GM12878 (cell line): ENCODE measurements around the gene OR2S2. TPM values are rescaled to one million over a fixed set of nuclear protein-coding genes. Genes with fewer than 3 reads are reported as not detected.

ENCODE experiments used
- ATAC-seq: fragments of 200-7000 bp; cut with Tn5 transposase; 3 replicates; pipeline ENCODE4 v1.9.1; 2020; ENCODE audit warnings: mild to moderate bottlenecking, moderate library complexity
- BruUV-seq: library from RNA; stranded (reverse); fragments of 400-500 nt; replicated peaks from 2 replicates; lab custom pipeline; 2021; lab: Mats Ljungman, UMichigan
- CTCF ChIA-PET: fragments of 300-600 bp; sonication (Branson Sonifier 250); formaldehyde crosslinking; extraction: SDS; loops from one replicate; lab custom pipeline; 2021; ENCODE audit warnings: inconsistent platforms; lab: Yijun Ruan, JAX
- POLR2A ChIA-PET: fragments of 350-600 bp; formaldehyde crosslinking; extraction: SDS; loops from one replicate; lab custom pipeline; 2021; ENCODE audit warnings: inconsistent platforms; lab: Charles Lee
- RAD21 ChIA-PET: fragments of 300-600 bp; sonication (Branson Sonifier 250); formaldehyde crosslinking; loops from one replicate; lab custom pipeline; 2023; ENCODE audit warnings: antibody characterized with exemption; ENCODE audit not compliant: unreplicated experiment; lab: Charles Lee
- SMC1A ChIA-PET: fragments of 300-600 bp; sonication (Branson Sonifier 250); formaldehyde crosslinking; loops from one replicate; lab custom pipeline; 2023; ENCODE audit not compliant: unreplicated experiment, uncharacterized antibody; lab: Charles Lee
- DNase-seq: peaks from one replicate; pipeline ENCODE4 v3.0.0-alpha.2; 2011; ENCODE audit warnings: low read depth, low spot score
- FAIRE-seq: peaks from 3 replicates; lab custom pipeline; 2011; peaks lifted over from hg19 to GRCh38; lab: Jason Lieb, UNC
- H2AFZ ChIP-seq: 2 replicates; pipeline ENCODE4 v1.6.0; 2011; ENCODE audit warnings: low read depth, low read length, control low read depth; ENCODE audit not compliant: control insufficient read depth
- H3K27ac ChIP-seq: 2 replicates; pipeline ENCODE4 v1.5.1; 2011; ENCODE audit warnings: control low read depth; ENCODE audit not compliant: control insufficient read depth, insufficient read depth
- H3K27me3 ChIP-seq, 2 experiments: replicated peaks in 1 of 2; 2 replicates each; pipeline versions ENCODE4 v1.6.0 to v1.6.1; 2011; ENCODE audit warnings: low read length in 1 of 2; ENCODE audit not compliant: control insufficient read depth in 2 of 2, insufficient read depth in 2 of 2
- H3K36me3 ChIP-seq, 2 experiments: 2 replicates each; pipeline ENCODE4 v1.5.1; 2011; ENCODE audit warnings: low read length in 1 of 2; ENCODE audit not compliant: control insufficient read depth in 2 of 2, insufficient read depth in 2 of 2
- H3K4me1 ChIP-seq: 2 replicates; pipeline ENCODE4 v1.6.1; 2011; ENCODE audit warnings: mild to moderate bottlenecking, low read length, moderate library complexity, mixed read lengths; ENCODE audit not compliant: control insufficient read depth, insufficient read depth
- H3K4me2 ChIP-seq: 2 replicates; pipeline ENCODE4 v1.6.0; 2011; ENCODE audit warnings: control low read depth; ENCODE audit not compliant: control insufficient read depth, insufficient read depth
- H3K4me3 ChIP-seq: fragments of 200-600 bp; sonication (generic); 2 replicates; pipeline ENCODE4 v1.5.1; 2016
- H3K79me2 ChIP-seq: 2 replicates; pipeline ENCODE4 v1.6.0; 2011; ENCODE audit warnings: low read length; ENCODE audit not compliant: control insufficient read depth, insufficient read depth
- H3K9ac ChIP-seq: 2 replicates; pipeline ENCODE4 v1.8.0; 2011; ENCODE audit warnings: low read length, control low read depth, mixed read lengths; ENCODE audit not compliant: control insufficient read depth, insufficient read depth
- H3K9me3 ChIP-seq: replicated peaks from 3 replicates; pipeline ENCODE4 v1.5.1; 2011; ENCODE audit warnings: mild to moderate bottlenecking, low read length; ENCODE audit not compliant: control insufficient read depth, insufficient read depth
- H4K20me1 ChIP-seq: 2 replicates; pipeline ENCODE4 v1.6.0; 2011; ENCODE audit not compliant: control insufficient read depth, insufficient read depth
- SMC3 ChIP-seq: IDR thresholded peaks from 2 replicates; pipeline ENCODE4 v1.6.1; 2011; ENCODE audit warnings: low read length, improper control_type of control experiment, borderline replicate concordance
- YY1 ChIP-seq: IDR thresholded peaks from 2 replicates; pipeline ENCODE4 v1.6.1; 2011; ENCODE audit warnings: low read depth, mild to moderate bottlenecking, low read length
- ZZZ3 ChIP-seq: IDR thresholded peaks from 2 replicates; pipeline ENCODE4 v1.6.1; 2011; ENCODE audit warnings: low read depth; ENCODE audit not compliant: control insufficient read depth, insufficient read length
- WGBS: methylation state at CpG from one replicate; pipeline ENCODE4 v1.1.6; 2016; ENCODE audit warnings: low lambda C conversion rate; ENCODE audit not compliant: insufficient replicate concordance, insufficient coverage; ENCODE audit errors: missing lambda C conversion rate; 5-methylcytosine and 5-hydroxymethylcytosine counted together
- in situ Hi-C: fragments of 300-500 bp; cut with MboI; formaldehyde crosslinking; loops from 9 replicates; pipeline ENCODE4 v1.14.3; 2018; ENCODE audit warnings: mixed read lengths
- intact Hi-C: fragments of 100-400 bp; cut with micrococcal nuclease; formaldehyde crosslinking; loops from one replicate; pipeline ENCODE4 v1.14.2; 2022; ENCODE audit not compliant: unreplicated experiment
- polyA plus RNA-seq, 11 experiments: library from polyadenylated mRNA; depleted of rRNA in 4 of 11; unstranded in 6 of 11; stranded (reverse) in 5 of 11; fragments of >200 nt; fragmentation: Nextera tagmentation in 4 of 11; fragmentation: Illumina TruSeq in 1 of 11; extraction: Ambion mirVana in 4 of 11; extraction: Trizol in 1 of 11; gene quantifications; 1 replicate in 1 of 11; 2 replicates in 10 of 11; pipeline versions ENCODE4 v1.2.1 to v1.2.3, GENCODE V29; 2011 to 2016; ENCODE audit warnings: inconsistent platforms in 2 of 11, missing spikeins in 2 of 11, low read depth in 1 of 11
- total RNA-seq, 4 experiments: library from RNA; depleted of rRNA in 3 of 4; stranded (reverse); fragments of >200 nt in 3 of 4; fragmentation: Illumina TruSeq in 1 of 4; extraction: Trizol in 1 of 4; gene quantifications; 2 replicates each; pipeline versions ENCODE4 v1.2.1 to v1.2.3, GENCODE V29; 2013 to 2021
- TF ChIP-seq, protein P1 (sequence below): fragments of 450-650 bp; IDR thresholded peaks from 2 replicates; pipeline ENCODE4 v1.6.1; 2016; ENCODE audit warnings: mild to moderate bottlenecking, moderate library complexity, borderline replicate concordance
- TF ChIP-seq, protein P2 (sequence below): fragments of 450-650 bp; IDR thresholded peaks from 2 replicates; pipeline ENCODE4 v1.6.1; 2017; ENCODE audit warnings: mild to moderate bottlenecking, low read depth, inconsistent platforms; ENCODE audit not compliant: poor library complexity, severe bottlenecking

OR2S2 gene
- total and polyA plus RNA-seq, 10 of the 15 experiments (the other 5 are each of a cell fraction or from before 2014, with no cell fraction given), result not detected

DNA sequence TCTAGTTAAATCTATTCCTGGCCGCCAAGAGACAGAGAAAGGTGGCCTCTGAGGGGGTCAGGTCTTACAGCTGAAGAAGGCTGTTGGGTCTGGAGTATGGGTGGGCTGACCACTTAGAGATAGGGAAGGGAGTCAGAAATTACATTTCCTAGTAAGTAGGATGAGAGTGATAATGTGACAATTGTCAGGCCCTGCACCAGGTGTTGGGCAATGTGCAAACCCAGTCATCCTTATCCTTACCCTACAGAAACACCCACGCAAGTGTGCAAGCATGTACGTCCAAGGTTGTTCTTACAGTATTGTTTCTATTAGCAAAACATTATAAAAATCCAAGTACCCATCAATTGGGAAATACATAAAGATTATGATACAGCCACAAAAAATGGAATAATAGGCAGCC lies 39.2 kb downstream of the OR2S2 start (continued):
- TF ChIP-seq, protein P1, sequence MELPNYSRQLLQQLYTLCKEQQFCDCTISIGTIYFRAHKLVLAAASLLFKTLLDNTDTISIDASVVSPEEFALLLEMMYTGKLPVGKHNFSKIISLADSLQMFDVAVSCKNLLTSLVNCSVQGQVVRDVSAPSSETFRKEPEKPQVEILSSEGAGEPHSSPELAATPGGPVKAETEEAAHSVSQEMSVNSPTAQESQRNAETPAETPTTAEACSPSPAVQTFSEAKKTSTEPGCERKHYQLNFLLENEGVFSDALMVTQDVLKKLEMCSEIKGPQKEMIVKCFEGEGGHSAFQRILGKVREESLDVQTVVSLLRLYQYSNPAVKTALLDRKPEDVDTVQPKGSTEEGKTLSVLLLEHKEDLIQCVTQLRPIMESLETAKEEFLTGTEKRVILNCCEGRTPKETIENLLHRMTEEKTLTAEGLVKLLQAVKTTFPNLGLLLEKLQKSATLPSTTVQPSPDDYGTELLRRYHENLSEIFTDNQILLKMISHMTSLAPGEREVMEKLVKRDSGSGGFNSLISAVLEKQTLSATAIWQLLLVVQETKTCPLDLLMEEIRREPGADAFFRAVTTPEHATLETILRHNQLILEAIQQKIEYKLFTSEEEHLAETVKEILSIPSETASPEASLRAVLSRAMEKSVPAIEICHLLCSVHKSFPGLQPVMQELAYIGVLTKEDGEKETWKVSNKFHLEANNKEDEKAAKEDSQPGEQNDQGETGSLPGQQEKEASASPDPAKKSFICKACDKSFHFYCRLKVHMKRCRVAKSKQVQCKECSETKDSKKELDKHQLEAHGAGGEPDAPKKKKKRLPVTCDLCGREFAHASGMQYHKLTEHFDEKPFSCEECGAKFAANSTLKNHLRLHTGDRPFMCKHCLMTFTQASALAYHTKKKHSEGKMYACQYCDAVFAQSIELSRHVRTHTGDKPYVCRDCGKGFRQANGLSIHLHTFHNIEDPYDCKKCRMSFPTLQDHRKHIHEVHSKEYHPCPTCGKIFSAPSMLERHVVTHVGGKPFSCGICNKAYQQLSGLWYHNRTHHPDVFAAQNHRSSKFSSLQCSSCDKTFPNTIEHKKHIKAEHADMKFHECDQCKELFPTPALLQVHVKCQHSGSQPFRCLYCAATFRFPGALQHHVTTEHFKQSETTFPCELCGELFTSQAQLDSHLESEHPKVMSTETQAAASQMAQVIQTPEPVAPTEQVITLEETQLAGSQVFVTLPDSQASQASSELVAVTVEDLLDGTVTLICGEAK, result no peak

DNA sequence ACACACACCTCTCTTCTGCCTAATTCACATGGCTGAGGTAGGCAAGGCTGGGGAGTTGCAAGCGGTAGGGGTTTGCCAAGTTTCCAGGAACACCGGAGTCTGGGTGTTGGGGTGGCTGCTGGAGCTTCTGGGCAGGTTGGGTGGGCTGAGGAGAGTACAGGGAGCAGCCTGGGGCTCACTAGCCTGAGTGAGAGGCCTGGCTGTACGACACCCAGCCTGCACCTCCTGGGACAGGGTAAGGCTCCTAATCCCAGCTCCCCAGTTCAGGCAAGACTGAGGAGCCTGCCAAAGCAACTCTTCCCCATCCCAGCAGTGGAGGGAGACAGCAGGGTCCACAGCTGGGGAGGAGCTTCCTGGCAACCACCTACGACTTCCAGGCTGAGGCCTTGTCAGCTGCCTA lies 40.7 kb downstream of the OR2S2 start:
- 63% methylated on average over 4 of the region's 4 CpGs for WGBS
- ChIA-PET CTCF (no interaction called here), SMC1A (no interaction called here), RAD21 (no interaction called here), POLR2A (no interaction called here)
- ATAC-seq (no peak), FAIRE-seq (no peak), DNase-seq (no peak)
- no peak overlapping the region for H3K9ac ChIP-seq
- H3K27ac ChIP-seq, result no peak overlapping the region
- no peaks in the 10 kb centered on the region for H3K36me3 ChIP-seq
- H4K20me1 ChIP-seq, result no peaks in the 10 kb centered on the region
- in situ Hi-C loops, result no loop called here
- no peaks in the 10 kb centered on the region; a peak in 1 of 4 replicates for H3K27me3 ChIP-seq
- intact Hi-C loops, result no loop called here
- BruUV-seq, result no TSS peak
- no peak overlapping the region for H3K4me3 ChIP-seq
- H2AFZ ChIP-seq, result no peak overlapping the region
- no peak for TF ChIP-seq ZZZ3
- TF ChIP-seq, protein P2, sequence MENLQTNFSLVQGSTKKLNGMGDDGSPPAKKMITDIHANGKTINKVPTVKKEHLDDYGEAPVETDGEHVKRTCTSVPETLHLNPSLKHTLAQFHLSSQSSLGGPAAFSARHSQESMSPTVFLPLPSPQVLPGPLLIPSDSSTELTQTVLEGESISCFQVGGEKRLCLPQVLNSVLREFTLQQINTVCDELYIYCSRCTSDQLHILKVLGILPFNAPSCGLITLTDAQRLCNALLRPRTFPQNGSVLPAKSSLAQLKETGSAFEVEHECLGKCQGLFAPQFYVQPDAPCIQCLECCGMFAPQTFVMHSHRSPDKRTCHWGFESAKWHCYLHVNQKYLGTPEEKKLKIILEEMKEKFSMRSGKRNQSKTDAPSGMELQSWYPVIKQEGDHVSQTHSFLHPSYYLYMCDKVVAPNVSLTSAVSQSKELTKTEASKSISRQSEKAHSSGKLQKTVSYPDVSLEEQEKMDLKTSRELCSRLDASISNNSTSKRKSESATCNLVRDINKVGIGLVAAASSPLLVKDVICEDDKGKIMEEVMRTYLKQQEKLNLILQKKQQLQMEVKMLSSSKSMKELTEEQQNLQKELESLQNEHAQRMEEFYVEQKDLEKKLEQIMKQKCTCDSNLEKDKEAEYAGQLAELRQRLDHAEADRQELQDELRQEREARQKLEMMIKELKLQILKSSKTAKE, result no peak
- no peak for TF ChIP-seq SMC3
- no peak for TF ChIP-seq YY1
- TF ChIP-seq, all 136 proteins: peak for 0
- Histone ChIP-seq H3K4me1 (no peaks in the 10 kb centered on the region), H3K79me2 (no peaks in the 10 kb centered on the region), H3K9me3 (peaks cover 2% of the 10 kb centered on the region; the same call in 2 of the 3 replicates), H3K4me2 (no peak overlapping the region)
